Sigmoid colon (tissue), 7 donors: ENCODE results near the gene CNTN2. TPM values are rescaled to one million over a fixed set of nuclear protein-coding genes. Genes with fewer than 3 reads are reported as not detected.

Source experiments
- DNase-seq: peaks from one replicate; pipeline ENCODE4 v3.0.0-alpha.2; 2019
- H3K27ac ChIP-seq, 4 donors: fragments of 200-600 bp; sonication (generic); one replicate each; pipeline ENCODE4 v1.5.1; 2016 to 2019; ENCODE audit warnings: mild to moderate bottlenecking in 1 of 4
- H3K27me3 ChIP-seq, 3 donors: fragments of 200-600 bp; sonication (generic); one replicate each; pipeline ENCODE4 v1.5.1; 2019; ENCODE audit warnings: mild to moderate bottlenecking in 1 of 3
- H3K36me3 ChIP-seq, 4 donors: fragments of 200-600 bp; sonication (generic); one replicate each; pipeline ENCODE4 v1.5.1; 2016 to 2019
- H3K4me1 ChIP-seq, 4 donors: fragments of 200-600 bp; sonication (generic); one replicate each; pipeline ENCODE4 v1.5.1; 2017 to 2019
- H3K4me3 ChIP-seq, 4 donors: fragments of 200-600 bp; sonication (generic); one replicate each; pipeline ENCODE4 v1.5.1; 2017 to 2019; ENCODE audit warnings: mild to moderate bottlenecking in 2 of 4, moderate library complexity in 1 of 4
- H3K9me3 ChIP-seq, 4 donors: fragments of 200-600 bp in 3 of 4; sonication (generic) in 3 of 4; one replicate each; pipeline versions ENCODE4 v1.5.1 to v1.6.1; 2013 to 2019
- CTCF ChIP-seq, 4 experiments: fragments of 450-650 bp in 3 of 4; fragments of 200-600 bp in 1 of 4; IDR thresholded peaks; one replicate each; pipeline ENCODE4 v1.5.1; 2016 to 2019; ENCODE audit warnings: antibody characterized with exemption in 4 of 4, mild to moderate bottlenecking in 3 of 4, moderate library complexity in 2 of 4
- EP300 ChIP-seq, 4 donors: sonication (generic); formaldehyde crosslinking; IDR thresholded peaks; one replicate each; pipeline ENCODE4 v1.6.1; 2017; ENCODE audit warnings: antibody characterized with exemption in 4 of 4
- POLR2A ChIP-seq, 2 donors: fragments of 450-650 bp; IDR thresholded peaks; one replicate each; pipeline ENCODE4 v1.6.1; 2016; ENCODE audit warnings: antibody characterized with exemption in 2 of 2, mild to moderate bottlenecking in 2 of 2, moderate library complexity in 2 of 2
- POLR2AphosphoS5 ChIP-seq, 4 donors: sonication (generic); formaldehyde crosslinking; IDR thresholded peaks; one replicate each; pipeline ENCODE4 v1.6.1; 2017; ENCODE audit warnings: antibody characterized with exemption in 4 of 4
- WGBS, 2 donors: extraction: QIAGEN DNeasy Blood & Tissue Kit; methylation state at CpG; one replicate each; pipeline ENCODE4 v1.1.7; 2013; 5-methylcytosine and 5-hydroxymethylcytosine counted together
- intact Hi-C: fragments of 100-400 bp; cut with DNase I; formaldehyde crosslinking; loops from one replicate; pipeline ENCODE4 v1.15.1; 2023
- polyA plus RNA-seq, 3 donors: library from polyadenylated mRNA; stranded (reverse); fragments of 200-250 nt; gene quantifications; one replicate each; pipeline ENCODE4 v1.2.3, GENCODE V29; 2013
- total RNA-seq, 4 donors: library from RNA; depleted of rRNA; stranded (reverse); fragments of >200 nt; gene quantifications; one replicate each; pipeline ENCODE4 v1.1.0, GENCODE V29; 2016
- donor health status: healthy with polysubstance abuse.
- donor health status: Bipolar disorder and iron deficiency.
- donor health status: healthy.

The CNTN2 gene
- total and polyA plus RNA-seq, 7 donors, result 0.46 to 4.4 (median 2.2) TPM; not detected in 1

GRCh38 chr1:205044741-205045140 lies 1.7 kb downstream of the CNTN2 start:
- no peaks in the 10 kb centered on the region for H3K9me3 ChIP-seq
- no peak overlapping the region for H3K4me3 ChIP-seq
- H3K4me1 ChIP-seq, result peaks cover 0 to 11% (median 9%) of the 10 kb centered on the region in 4 donors
- no peak for DNase-seq
- intact Hi-C loops, result no loop called here
- H3K36me3 ChIP-seq, result no peaks in the 10 kb centered on the region
- 23 to 35% methylated on average over 5 of the region's 5 CpGs for WGBS, 2 donors
- TF ChIP-seq POLR2A (IDR thresholded peaks at IDR 0.05) (no peak), POLR2AphosphoS5 (IDR thresholded peaks at IDR 0.05) (no peak), EP300 (IDR thresholded peaks at IDR 0.05) (no peak), CTCF (IDR thresholded peaks at IDR 0.05) (no peak)
- H3K27ac ChIP-seq, result no peak overlapping the region
- H3K27me3 ChIP-seq, result peaks cover 14 to 75% (median 32%) of the 10 kb centered on the region in 3 donors

GRCh38 chr1:205045146-205045545 lies 2.1 kb downstream of the CNTN2 start:
- Histone ChIP-seq H3K27me3 (peaks cover 14 to 75% (median 32%) of the 10 kb centered on the region in 3 donors), H3K27ac (no peak overlapping the region)

GRCh38 chr1:205046870-205047269 lies 3.9 kb downstream of the CNTN2 start:
- no peak overlapping the region for H3K27ac ChIP-seq
- no peaks in the 10 kb centered on the region for H3K36me3 ChIP-seq
- TF ChIP-seq CTCF (IDR thresholded peaks at IDR 0.05), result no peak
- TF ChIP-seq EP300 (IDR thresholded peaks at IDR 0.05), result no peak
- TF ChIP-seq POLR2A (IDR thresholded peaks at IDR 0.05), result no peak
- WGBS, 2 donors, result 38 to 39% methylated on average over 4 of the region's 4 CpGs
- no peak for DNase-seq
- H3K4me3 ChIP-seq, result no peak overlapping the region
- no peaks in the 10 kb centered on the region for H3K9me3 ChIP-seq
- H3K4me1 ChIP-seq, result peaks cover 0 to 11% (median 9%) of the 10 kb centered on the region in 4 donors
- intact Hi-C loops, result no loop called here
- H3K27me3 ChIP-seq, result peaks cover 14 to 66% (median 28%) of the 10 kb centered on the region in 3 donors

More at GRCh38 chr1:205045146-205045545, 2.1 kb downstream of the CNTN2 start:
- DNase-seq, result no peak
- WGBS, 2 donors, result 38 to 43% methylated on average over 11 of the region's 11 CpGs
- intact Hi-C loops, result no loop called here
- Histone ChIP-seq H3K9me3 (no peaks in the 10 kb centered on the region), H3K4me3 (no peak overlapping the region), H3K4me1 (peaks cover 0 to 11% (median 9%) of the 10 kb centered on the region in 4 donors), H3K36me3 (no peaks in the 10 kb centered on the region)
- TF ChIP-seq POLR2A (IDR thresholded peaks at IDR 0.05) (no peak), POLR2AphosphoS5 (IDR thresholded peaks at IDR 0.05) (no peak), EP300 (IDR thresholded peaks at IDR 0.05) (no peak)

GRCh38 chr1:205047764-205048231 lies 4.8 kb downstream of the CNTN2 start:
- no peaks in the 10 kb centered on the region for H3K36me3 ChIP-seq
- no peak overlapping the region for H3K27ac ChIP-seq
- H3K4me1 ChIP-seq, result peaks cover 0 to 8% (median 6%) of the 10 kb centered on the region in 4 donors
- H3K9me3 ChIP-seq, result no peaks in the 10 kb centered on the region
- no peak for DNase-seq
- TF ChIP-seq EP300 (IDR thresholded peaks at IDR 0.05), result no peak
- no peak for TF ChIP-seq CTCF (IDR thresholded peaks at IDR 0.05)
- no peak for TF ChIP-seq POLR2AphosphoS5 (IDR thresholded peaks at IDR 0.05)
- no peak for TF ChIP-seq POLR2A (IDR thresholded peaks at IDR 0.05)
- H3K4me3 ChIP-seq, result no peak overlapping the region
- intact Hi-C loops, result no loop called here
- WGBS, 2 donors, result 60 to 71% methylated on average over 5 of the region's 5 CpGs
- peaks cover 12 to 56% (median 22%) of the 10 kb centered on the region in 3 donors for H3K27me3 ChIP-seq

- Histone ChIP-seq H3K27me3 (peaks cover 9 to 50% (median 17%) of the 10 kb centered on the region in 3 donors), H3K4me3 (no peak overlapping the region)
- WGBS, 2 donors, result 75 to 82% methylated on average over 9 of the region's 9 CpGs
These were observed 5.4 kb downstream of the CNTN2 start for GRCh38 chr1:205048382-205048781.

More at GRCh38 chr1:205048382-205048781, 5.4 kb downstream of the CNTN2 start:
- Histone ChIP-seq H3K4me1 (peaks cover 0 to 2% (median under 1%) of the 10 kb centered on the region in 4 donors), H3K27ac (no peak overlapping the region), H3K36me3 (no peaks in the 10 kb centered on the region), H3K9me3 (no peaks in the 10 kb centered on the region)
- DNase-seq, result no peak
- TF ChIP-seq POLR2AphosphoS5 (IDR thresholded peaks at IDR 0.05), result no peak
- no peak for TF ChIP-seq POLR2A (IDR thresholded peaks at IDR 0.05)
- no peak for TF ChIP-seq CTCF (IDR thresholded peaks at IDR 0.05)
- no peak for TF ChIP-seq EP300 (IDR thresholded peaks at IDR 0.05)
- intact Hi-C loops, result no loop called here
